Measurements from ENCODE around the gene ADARB2. TPM values are rescaled to one million over a fixed set of nuclear protein-coding genes. Genes with fewer than 3 reads are reported as not detected.

ADARB2 gene
- total RNA-seq, 4 donors from 2014 or later, result 0.80 to 4.9 (median 2.3) TPM

DNA sequence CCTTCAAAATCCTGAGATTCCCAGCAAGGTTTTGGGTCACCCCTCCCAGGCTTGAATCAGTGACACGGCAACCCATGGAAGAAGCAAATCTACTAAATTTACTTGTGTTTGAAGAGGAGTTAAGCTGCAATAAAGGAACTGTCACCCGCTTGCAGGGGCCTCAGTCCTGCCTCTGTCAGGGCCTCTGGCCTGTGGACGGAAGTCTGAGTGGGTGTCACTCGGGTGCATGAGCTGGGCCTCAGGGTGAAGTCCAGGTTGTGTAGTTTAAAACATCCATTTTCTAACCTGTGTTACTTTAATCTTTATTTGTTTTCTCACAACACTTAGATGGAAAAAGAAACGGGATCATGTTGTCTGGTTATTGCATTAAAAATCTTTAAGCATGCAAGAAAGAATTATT is 234.9 kb downstream of the ADARB2 start:
- Histone ChIP-seq H3K4me3 (no peak overlapping the region), H3K27me3 (no peaks in the 10 kb centered on the region), H3K27ac (no peak overlapping the region), H3K9me3 (no peaks in the 10 kb centered on the region), H3K36me3 (no peaks in the 10 kb centered on the region), H3K4me1 (no peaks in the 10 kb centered on the region)
- in situ Hi-C loops (cut with MboI; ENCODE audit: low pct_ligation_motif_present in 1 of 4, low pct_unique_long_range_greater_than_20kb in 1 of 4, low sequenced_read_pairs in 3 of 4), result no loop called here
- intact Hi-C loops (cut with DNase I; ENCODE audit: low total_unique reads), result no loop called here
- 47 to 67% methylated on average over 4 to 5 of the region's 5 CpGs for WGBS, 2 donors (ENCODE audit: low coverage in 1 of 2)
- no peak for DNase-seq
- no peak for TF ChIP-seq POLR2AphosphoS5 (IDR thresholded peaks at IDR 0.05)
- TF ChIP-seq, protein P1, sequence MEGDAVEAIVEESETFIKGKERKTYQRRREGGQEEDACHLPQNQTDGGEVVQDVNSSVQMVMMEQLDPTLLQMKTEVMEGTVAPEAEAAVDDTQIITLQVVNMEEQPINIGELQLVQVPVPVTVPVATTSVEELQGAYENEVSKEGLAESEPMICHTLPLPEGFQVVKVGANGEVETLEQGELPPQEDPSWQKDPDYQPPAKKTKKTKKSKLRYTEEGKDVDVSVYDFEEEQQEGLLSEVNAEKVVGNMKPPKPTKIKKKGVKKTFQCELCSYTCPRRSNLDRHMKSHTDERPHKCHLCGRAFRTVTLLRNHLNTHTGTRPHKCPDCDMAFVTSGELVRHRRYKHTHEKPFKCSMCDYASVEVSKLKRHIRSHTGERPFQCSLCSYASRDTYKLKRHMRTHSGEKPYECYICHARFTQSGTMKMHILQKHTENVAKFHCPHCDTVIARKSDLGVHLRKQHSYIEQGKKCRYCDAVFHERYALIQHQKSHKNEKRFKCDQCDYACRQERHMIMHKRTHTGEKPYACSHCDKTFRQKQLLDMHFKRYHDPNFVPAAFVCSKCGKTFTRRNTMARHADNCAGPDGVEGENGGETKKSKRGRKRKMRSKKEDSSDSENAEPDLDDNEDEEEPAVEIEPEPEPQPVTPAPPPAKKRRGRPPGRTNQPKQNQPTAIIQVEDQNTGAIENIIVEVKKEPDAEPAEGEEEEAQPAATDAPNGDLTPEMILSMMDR (IDR thresholded peaks at IDR 0.05), result no peak
- TF ChIP-seq EP300 (IDR thresholded peaks at IDR 0.05; ENCODE audit: low read depth), result no peak
- no peak for TF ChIP-seq POLR2A (IDR thresholded peaks at IDR 0.05)

DNA sequence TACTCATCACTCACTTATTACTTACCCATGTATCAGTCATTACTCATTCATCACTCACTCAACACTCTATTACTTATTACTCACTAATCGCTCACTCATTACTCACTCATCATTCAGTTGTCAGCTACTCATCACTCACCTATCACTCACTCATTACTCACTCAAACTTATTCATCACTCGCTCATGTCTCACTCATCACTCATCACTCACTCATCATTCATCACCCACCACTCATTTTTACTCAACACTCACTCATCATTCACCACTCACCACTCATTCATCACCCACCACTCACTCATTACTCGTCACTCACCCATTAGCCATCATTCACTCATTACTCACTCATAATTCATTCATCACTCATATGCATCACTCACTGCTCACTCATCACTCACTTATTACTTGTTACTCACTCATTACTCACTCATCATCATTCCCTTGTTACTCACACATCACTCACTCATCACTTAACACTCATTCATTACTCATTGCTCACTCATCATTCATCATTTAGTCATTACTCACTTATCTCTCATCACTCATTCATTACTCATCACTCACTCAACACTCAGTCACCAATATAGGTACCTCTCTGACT is 237.9 kb downstream of the ADARB2 start:
- no peaks in the 10 kb centered on the region for H3K27me3 ChIP-seq
- DNase-seq, result no peak
- intact Hi-C loops (cut with DNase I; ENCODE audit: low total_unique reads) (no loop called here), in situ Hi-C loops (cut with MboI; ENCODE audit: low pct_ligation_motif_present in 1 of 4, low pct_unique_long_range_greater_than_20kb in 1 of 4, low sequenced_read_pairs in 3 of 4) (no loop called here)
- H3K9me3 ChIP-seq, result no peaks in the 10 kb centered on the region
- WGBS, 2 donors (ENCODE audit: low coverage in 1 of 2), result 79 to 95% methylated on average over 3 of the region's 3 CpGs
- no peak overlapping the region for H3K4me3 ChIP-seq
- H3K36me3 ChIP-seq, result no peaks in the 10 kb centered on the region
- no peak overlapping the region for H3K27ac ChIP-seq
- H3K4me1 ChIP-seq, result no peaks in the 10 kb centered on the region
- TF ChIP-seq EP300 (IDR thresholded peaks at IDR 0.05; ENCODE audit: low read depth), result no peak
- TF ChIP-seq, protein P1 (IDR thresholded peaks at IDR 0.05), result no peak
- TF ChIP-seq POLR2AphosphoS5 (IDR thresholded peaks at IDR 0.05), result no peak
- no peak for TF ChIP-seq POLR2A (IDR thresholded peaks at IDR 0.05)

DNA sequence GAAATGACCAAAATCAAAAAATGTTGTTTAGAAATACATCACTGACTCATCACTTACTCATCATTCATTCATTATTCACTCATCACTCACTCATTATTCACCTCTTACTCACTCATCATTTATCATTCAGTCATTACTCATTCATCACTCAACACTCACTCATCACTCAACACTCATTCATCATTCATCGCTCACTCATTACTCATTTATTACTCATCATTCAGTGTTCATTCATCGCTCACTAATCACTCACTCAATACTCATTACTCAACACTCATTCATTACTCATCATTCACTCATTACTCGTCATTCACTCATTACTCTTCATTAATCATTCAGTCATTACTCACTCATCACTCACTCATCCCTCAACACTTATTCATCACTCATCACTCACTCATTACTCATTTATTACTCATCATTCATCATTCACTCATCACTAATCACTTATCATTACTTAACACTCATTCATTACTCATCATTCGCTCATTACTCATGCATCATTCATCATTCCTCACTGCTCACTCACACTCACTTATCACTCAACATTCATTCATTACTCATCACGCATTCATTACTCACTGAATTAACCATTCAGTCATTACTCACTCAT is 238.5 kb downstream of the ADARB2 start:
- Histone ChIP-seq H3K27ac (no peak overlapping the region), H3K4me1 (no peaks in the 10 kb centered on the region), H3K4me3 (no peak overlapping the region), H3K9me3 (no peaks in the 10 kb centered on the region), H3K27me3 (no peaks in the 10 kb centered on the region), H3K36me3 (no peaks in the 10 kb centered on the region)
- intact Hi-C loops (cut with DNase I; ENCODE audit: low total_unique reads), result no loop called here
- TF ChIP-seq, protein P1 (IDR thresholded peaks at IDR 0.05), result no peak
- TF ChIP-seq POLR2AphosphoS5 (IDR thresholded peaks at IDR 0.05), result no peak
- TF ChIP-seq POLR2A (IDR thresholded peaks at IDR 0.05), result no peak
- TF ChIP-seq EP300 (IDR thresholded peaks at IDR 0.05; ENCODE audit: low read depth), result no peak
- WGBS, 2 donors (ENCODE audit: low coverage in 1 of 2), result 85 to 93% methylated on average over 5 of the region's 5 CpGs
- in situ Hi-C loops (cut with MboI; ENCODE audit: low pct_ligation_motif_present in 1 of 4, low pct_unique_long_range_greater_than_20kb in 1 of 4, low sequenced_read_pairs in 3 of 4), result no loop called here
- DNase-seq, result no peak

DNA sequence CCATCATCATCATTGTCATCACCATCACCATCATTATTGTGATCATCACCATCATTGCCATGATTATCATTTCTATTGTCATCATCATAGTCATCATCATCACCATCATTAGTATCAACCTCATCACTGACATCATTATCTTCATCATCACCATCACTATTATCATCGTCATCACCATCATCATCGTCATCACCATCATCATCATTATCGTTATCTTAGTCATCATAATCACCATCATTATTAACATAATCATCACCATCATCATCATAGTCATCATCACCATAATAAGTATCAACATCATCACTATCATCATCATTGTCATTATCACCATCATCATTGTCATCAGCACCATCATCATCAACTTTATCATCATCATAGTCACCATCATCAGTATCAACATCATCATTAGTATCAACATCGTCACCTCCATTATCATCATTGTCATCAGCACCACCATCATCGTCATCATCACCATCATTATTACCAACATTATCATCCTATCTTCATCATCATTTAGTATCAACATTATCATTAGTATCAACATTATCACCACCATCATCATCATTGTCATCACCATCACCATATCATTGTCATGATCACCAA is 241.3 kb downstream of the ADARB2 start:
- no peaks in the 10 kb centered on the region for H3K9me3 ChIP-seq
- H3K4me3 ChIP-seq, result no peak overlapping the region
- intact Hi-C loops (cut with DNase I; ENCODE audit: low total_unique reads), result no loop called here

More for the DNA sequence above, 241.3 kb downstream of the ADARB2 start:
- no peaks in the 10 kb centered on the region for H3K4me1 ChIP-seq
- 93 to 95% methylated on average over 5 of the region's 5 CpGs for WGBS, 2 donors (ENCODE audit: low coverage in 1 of 2)
- no peaks in the 10 kb centered on the region for H3K27me3 ChIP-seq
- DNase-seq, result no peak
- H3K27ac ChIP-seq, result no peak overlapping the region
- TF ChIP-seq EP300 (IDR thresholded peaks at IDR 0.05; ENCODE audit: low read depth), result no peak
- TF ChIP-seq, protein P1 (IDR thresholded peaks at IDR 0.05), result no peak
- TF ChIP-seq POLR2AphosphoS5 (IDR thresholded peaks at IDR 0.05), result no peak
- no peak for TF ChIP-seq POLR2A (IDR thresholded peaks at IDR 0.05)
- in situ Hi-C loops (cut with MboI; ENCODE audit: low pct_ligation_motif_present in 1 of 4, low pct_unique_long_range_greater_than_20kb in 1 of 4, low sequenced_read_pairs in 3 of 4), result no loop called here
- H3K36me3 ChIP-seq, result no peaks in the 10 kb centered on the region
